Measurements from ENCODE around the gene TNFAIP8. TPM values are rescaled to one million over a fixed set of nuclear protein-coding genes. Genes with fewer than 3 reads are reported as not detected.

Gene TNFAIP8
- polyA plus RNA-seq, 1 of the 3 experiments (the other 2 are of a cell fraction): 31.3 TPM

GRCh38 chr5:119353686-119354366 is 2.0 kb upstream of the TNFAIP8 start:
- Histone ChIP-seq H3K4me3 (ENCODE audit: low read depth in 2 of 2, low read length in 1 of 2) (no peak overlapping the region), H3K9me2 (no peaks in the 10 kb centered on the region), H3K4me1 (ENCODE audit: control insufficient read depth in 1 of 2, insufficient read depth in 2 of 2, low read depth in 1 of 2, low read length in 1 of 2) (peaks cover 0 to 4% of the 10 kb centered on the region in 2 experiments; a peak in 2 of 4 replicates), H3K79me2 (ENCODE audit: insufficient read depth) (peaks cover 14% of the 10 kb centered on the region), H2AFZ (ENCODE audit: low read depth) (no peak overlapping the region), H3K27me3 (ENCODE audit: insufficient read depth) (no peaks in the 10 kb centered on the region), H3K27ac (ENCODE audit: low read depth in 2 of 2, low read length in 1 of 2) (no peak overlapping the region), H3K4me2 (no peak overlapping the region), H4K20me1 (ENCODE audit: insufficient read depth) (no peaks in the 10 kb centered on the region), H3K9me3 (no peaks in the 10 kb centered on the region), H3K9ac (no peak overlapping the region), H3F3A (replicated peaks; ENCODE audit: insufficient read depth) (no peaks in the 10 kb centered on the region), H3K36me3 (replicated peaks in 1 of 2; ENCODE audit: control insufficient read depth in 1 of 2, insufficient read depth in 2 of 2, low read length in 1 of 2) (no peaks in the 10 kb centered on the region)
- CTCF ChIA-PET: interaction anchor here (0.6 kb wide), 1 partner anchor 366 kb away, joined by 4 read pairs; the partner anchor contains the start of gene DTWD2
- POLR2A ChIA-PET: no interaction called here
- WGBS (ENCODE audit: low lambda C conversion rate): 91% methylated on average over 5 of the region's 5 CpGs
- TF ChIP-seq TCF12 (IDR thresholded peaks at IDR 0.05) (no peak), POLR2AphosphoS5 (IDR thresholded peaks at IDR 0.05; ENCODE audit: low read depth, low read length) (no peak), FOSL2 (IDR thresholded peaks at IDR 0.05; ENCODE audit: borderline replicate concordance, low read depth) (no peak), SIN3A (IDR thresholded peaks at IDR 0.05; ENCODE audit: borderline replicate concordance, low read depth, low read length) (no peak), REST (IDR thresholded peaks at IDR 0.05; ENCODE audit: low read depth, low read length) (no peak), ZBTB33 (IDR thresholded peaks at IDR 0.05; ENCODE audit: borderline replicate concordance, low read depth) (no peak), MAX (IDR thresholded peaks at IDR 0.05; ENCODE audit: low read depth) (no peak), FOXM1 (IDR thresholded peaks at IDR 0.05; ENCODE audit: low read depth) (no peak), RAD21 (IDR thresholded peaks at IDR 0.05; ENCODE audit: low read length) (no peak), MXI1 (IDR thresholded peaks at IDR 0.05; ENCODE audit: low read depth, low read length) (no peak), SMC3 (IDR thresholded peaks at IDR 0.05; ENCODE audit: low read depth, low read length) (no peak), MEF2A (IDR thresholded peaks at IDR 0.05; ENCODE audit: borderline replicate concordance, low read depth) (no peak), CTCF (IDR thresholded peaks at IDR 0.05) (no peak), USF2 (IDR thresholded peaks at IDR 0.05; ENCODE audit: borderline replicate concordance, low read depth, low read length) (no peak), TAF1 (IDR thresholded peaks at IDR 0.05; ENCODE audit: borderline replicate concordance, low read depth, low read length) (no peak), IRF3 (IDR thresholded peaks at IDR 0.05; ENCODE audit: low read depth, low read length) (no peak), EZH2phosphoT487 (IDR thresholded peaks at IDR 0.05; ENCODE audit: borderline replicate concordance, low read depth) (no peak), RXRA (IDR thresholded peaks at IDR 0.05; ENCODE audit: borderline replicate concordance, low read depth) (no peak)
- no peak for DNase-seq

All from SK-N-SH (cell line).